HG03196 (cell line): ENCODE results near the gene STAC2.

ENCODE experiments used
- ATAC-seq: cut with Tn5 transposase; IDR thresholded peaks from one replicate; pipeline ENCODE4 v1.9.1; 2021; ENCODE audit not compliant: unreplicated experiment

The STAC2 gene

GRCh38 chr17:39165841-39166349 lies 59.9 kb downstream of the STAC2 start, which contains the start of gene ARL5C:
TSS of gene ARL5C (minus strand) at chr17:39166161. CDS start at chr17:39165760, 401 bp downstream.
- no peak for ATAC-seq

GRCh38 chr17:39165178-39165840 lies 60.4 kb downstream of the STAC2 start:
- ATAC-seq, result no peak

DNA sequence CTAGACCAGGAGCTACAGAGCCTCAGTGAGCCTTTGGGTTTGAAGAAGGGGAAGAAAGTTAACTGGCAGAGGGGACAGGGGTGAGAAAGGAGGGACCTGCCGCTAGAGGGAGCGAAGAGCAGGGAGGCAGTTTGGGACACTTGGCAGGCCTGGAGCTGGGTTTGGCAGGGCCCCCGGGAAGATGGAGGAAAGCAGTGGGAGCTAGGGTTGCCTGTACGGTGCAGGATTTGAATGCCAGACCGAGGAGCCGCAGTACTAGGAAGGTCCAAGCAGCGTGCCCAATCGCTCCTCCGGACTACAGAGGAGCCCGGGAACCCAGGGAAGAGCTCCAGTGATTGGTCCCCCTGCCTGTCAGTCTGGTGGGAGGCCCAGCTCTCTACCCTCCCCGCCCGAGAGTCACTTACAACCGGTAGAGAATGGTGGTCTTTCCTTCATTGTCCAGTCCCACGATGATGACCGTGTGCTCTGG lies 61.0 kb downstream of the STAC2 start:
- ATAC-seq, result peak; percentile 77

- ATAC-seq, result no peak
Observed at GRCh38 chr17:39161962-39162361, 63.8 kb downstream of the STAC2 start.
